Muscle layer of colon (tissue), 2 donors: Measurements from ENCODE around the gene TANGO2.

Experiments used
- H3K27ac ChIP-seq: one replicate; pipeline ENCODE4 v1.7.0; 2013; ENCODE audit warnings: low read depth, mild to moderate bottlenecking, low read length, moderate library complexity
- H3K27me3 ChIP-seq, 2 donors: one replicate each; pipeline ENCODE4 v1.7.0; 2013; ENCODE audit warnings: low read length in 2 of 2, mild to moderate bottlenecking in 2 of 2; ENCODE audit not compliant: insufficient read depth in 2 of 2, control insufficient read depth in 1 of 2
- H3K36me3 ChIP-seq: one replicate; pipeline ENCODE4 v1.7.0; 2013; ENCODE audit warnings: mild to moderate bottlenecking, low read length; ENCODE audit not compliant: insufficient read depth
- H3K4me1 ChIP-seq: one replicate; pipeline ENCODE4 v1.7.0; 2013; ENCODE audit warnings: mild to moderate bottlenecking, low read length; ENCODE audit not compliant: insufficient read depth
- H3K4me3 ChIP-seq, 2 donors: one replicate each; pipeline ENCODE4 v1.7.0; 2013; ENCODE audit warnings: low read length in 2 of 2, low read depth in 1 of 2, mild to moderate bottlenecking in 1 of 2, moderate library complexity in 1 of 2
- H3K9ac ChIP-seq: one replicate; pipeline ENCODE4 v1.7.0; 2013; ENCODE audit warnings: low read length
- H3K9me3 ChIP-seq: one replicate; pipeline ENCODE4 v1.7.0; 2013; ENCODE audit warnings: mild to moderate bottlenecking, low read length
- donor health status: abdominal sarcoma.
- donor health status: Adenocarcinoma of cecum.

TANGO2 gene

DNA sequence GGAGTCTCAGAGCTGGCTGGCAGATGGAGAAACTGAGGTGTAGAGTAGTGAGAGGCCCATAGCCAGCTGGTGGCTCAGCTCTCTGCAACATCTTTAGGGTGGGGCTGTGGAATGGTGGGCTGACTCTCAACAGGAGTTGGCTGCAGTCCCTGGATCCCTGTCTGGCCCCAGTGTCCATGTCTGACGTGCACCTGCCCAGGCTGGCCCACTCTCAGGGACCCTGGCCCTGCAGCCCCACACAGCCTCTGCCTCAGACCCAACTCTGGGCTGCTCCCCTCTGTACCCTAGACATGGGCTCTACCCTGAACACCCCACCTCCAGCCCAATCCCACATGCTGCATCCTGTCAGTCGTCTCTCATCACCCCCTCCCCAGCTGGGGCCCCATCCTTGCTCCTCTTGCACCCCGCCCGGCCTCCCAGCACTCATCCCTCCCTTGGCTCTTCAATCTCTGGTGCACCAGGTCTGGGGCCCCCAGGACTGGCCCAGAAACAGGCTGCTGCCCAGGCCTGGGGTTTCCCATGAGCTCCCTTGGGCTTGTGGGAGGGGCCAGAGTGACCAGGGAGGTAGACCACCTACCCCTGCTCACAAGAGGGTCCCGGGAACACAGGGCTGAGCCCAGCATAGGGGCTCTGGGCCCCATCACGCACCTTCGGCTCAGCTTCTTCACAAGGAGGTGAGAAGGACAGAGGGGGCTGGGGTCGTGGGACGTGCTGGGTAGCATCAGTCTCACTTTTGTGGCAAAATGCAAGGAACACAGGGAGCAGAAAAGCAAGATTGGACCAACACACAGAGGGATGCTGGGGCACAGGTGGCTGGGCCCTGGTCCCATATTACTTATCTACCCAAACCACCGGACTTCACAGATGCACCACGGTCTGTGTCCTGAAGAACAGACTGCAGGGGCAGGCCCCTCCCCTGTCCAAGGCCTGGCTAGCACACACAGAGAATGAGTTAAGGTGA is 35.8 kb upstream of the TANGO2 start:
- Histone ChIP-seq H3K4me1 (peaks cover 22% of the 10 kb centered on the region), H3K27me3 (no peaks in the 10 kb centered on the region), H3K4me3 (peak overlapping the region in 1 of 2 donors; percentile 16), H3K36me3 (no peaks in the 10 kb centered on the region), H3K9me3 (no peaks in the 10 kb centered on the region), H3K9ac (no peak overlapping the region), H3K27ac (no peak overlapping the region)

DNA sequence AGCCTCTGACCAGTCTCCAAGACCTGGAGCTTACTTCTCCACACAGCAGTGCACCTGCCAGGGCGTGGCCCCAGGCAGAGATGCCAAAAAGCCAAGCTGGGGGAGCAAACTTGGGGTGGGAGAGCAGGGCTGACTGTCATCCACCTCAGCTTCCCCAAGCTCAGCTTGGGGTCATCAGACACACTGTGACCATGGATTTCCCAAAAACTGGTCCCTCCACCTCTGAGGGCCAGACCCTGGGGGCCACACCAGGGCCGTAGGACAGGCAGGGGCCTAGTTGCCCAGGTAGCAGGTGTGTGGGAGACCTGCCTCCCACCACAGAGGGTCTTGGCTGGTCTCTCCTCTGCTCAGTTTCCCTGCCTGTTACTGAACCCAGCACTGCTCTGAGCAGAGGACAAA is 34.9 kb upstream of the TANGO2 start:
- Histone ChIP-seq H3K27me3 (no peaks in the 10 kb centered on the region), H3K27ac (peak overlapping the region; percentile 82), H3K9ac (peak overlapping the region; percentile 53), H3K4me1 (peaks cover 23% of the 10 kb centered on the region), H3K36me3 (no peaks in the 10 kb centered on the region), H3K9me3 (no peaks in the 10 kb centered on the region), H3K4me3 (peak overlapping the region; percentile 70 to 86)

GRCh38 chr22:19986410-19987341 is 34.2 kb upstream of the TANGO2 start:
- peak overlapping the region; percentile 53 for H3K9ac ChIP-seq
- H3K4me3 ChIP-seq, result peak overlapping the region; percentile 70 to 86
- no peaks in the 10 kb centered on the region for H3K36me3 ChIP-seq
- H3K9me3 ChIP-seq, result no peaks in the 10 kb centered on the region
- H3K4me1 ChIP-seq, result peaks cover 30% of the 10 kb centered on the region
- peak overlapping the region; percentile 82 for H3K27ac ChIP-seq
- H3K27me3 ChIP-seq, result no peaks in the 10 kb centered on the region

GRCh38 chr22:19987394-19988306 is 33.3 kb upstream of the TANGO2 start:
- Histone ChIP-seq H3K9ac (no peak overlapping the region), H3K9me3 (no peaks in the 10 kb centered on the region), H3K4me1 (peaks cover 31% of the 10 kb centered on the region), H3K4me3 (no peak overlapping the region), H3K27me3 (no peaks in the 10 kb centered on the region), H3K36me3 (no peaks in the 10 kb centered on the region), H3K27ac (no peak overlapping the region)

DNA sequence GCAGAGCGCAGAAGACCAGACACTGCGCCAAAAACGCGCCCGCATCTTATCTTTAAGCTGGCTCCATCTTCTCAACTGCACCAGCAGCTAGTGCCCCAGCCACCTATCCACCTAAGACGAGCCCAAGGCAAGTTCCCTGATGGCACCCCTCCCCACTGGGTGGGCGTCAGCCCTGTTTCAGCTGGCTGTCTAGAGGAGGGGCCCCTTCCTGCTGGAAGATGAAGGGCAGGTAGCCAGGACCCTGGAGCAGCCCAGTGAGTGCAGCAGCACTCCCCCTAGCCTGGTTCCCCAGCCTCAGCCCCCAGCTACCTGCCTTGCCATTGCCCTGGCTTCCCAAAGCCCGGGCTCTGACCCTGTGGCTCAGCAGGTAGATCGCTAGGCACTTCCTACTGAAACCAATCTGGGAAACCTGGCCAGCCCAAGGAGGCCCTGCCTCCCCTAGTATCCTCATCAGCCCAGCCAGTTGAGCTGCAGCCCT is 32.5 kb upstream of the TANGO2 start:
- Histone ChIP-seq H3K9ac (no peak overlapping the region), H3K4me3 (no peak overlapping the region), H3K27me3 (no peaks in the 10 kb centered on the region), H3K4me1 (peaks cover 38% of the 10 kb centered on the region), H3K36me3 (no peaks in the 10 kb centered on the region), H3K9me3 (no peaks in the 10 kb centered on the region), H3K27ac (no peak overlapping the region)

GRCh38 chr22:19988965-19989724 is 31.8 kb upstream of the TANGO2 start:
- Histone ChIP-seq H3K27ac (no peak overlapping the region), H3K36me3 (no peaks in the 10 kb centered on the region), H3K4me1 (peaks cover 32% of the 10 kb centered on the region), H3K9me3 (no peaks in the 10 kb centered on the region), H3K27me3 (no peaks in the 10 kb centered on the region), H3K9ac (no peak overlapping the region), H3K4me3 (no peak overlapping the region)

DNA sequence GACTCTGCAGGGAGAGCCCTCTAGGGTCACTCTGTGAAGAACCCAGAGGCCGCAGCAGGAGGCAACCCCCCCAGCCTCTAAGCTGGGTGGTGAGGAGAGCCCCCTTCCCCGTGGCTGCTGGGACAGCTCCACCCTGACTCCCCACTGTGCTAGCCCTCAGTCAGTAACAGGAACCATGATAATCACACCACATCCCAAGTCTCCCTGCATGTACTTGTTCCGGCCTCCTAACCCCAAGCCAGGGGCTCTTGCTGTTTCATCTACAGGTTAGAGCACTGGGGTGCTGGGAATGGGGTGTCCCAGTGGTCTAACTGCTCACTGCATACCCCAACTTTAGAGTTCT is 31.2 kb upstream of the TANGO2 start:
- no peaks in the 10 kb centered on the region for H3K9me3 ChIP-seq
- H3K9ac ChIP-seq, result no peak overlapping the region
- H3K27ac ChIP-seq, result no peak overlapping the region
- H3K4me3 ChIP-seq, result no peak overlapping the region
- peaks cover 27% of the 10 kb centered on the region for H3K4me1 ChIP-seq
- no peaks in the 10 kb centered on the region for H3K36me3 ChIP-seq
- no peaks in the 10 kb centered on the region for H3K27me3 ChIP-seq

- H3K9me3 ChIP-seq, result no peaks in the 10 kb centered on the region
- H3K4me3 ChIP-seq, result no peak overlapping the region
- no peaks in the 10 kb centered on the region for H3K27me3 ChIP-seq
- no peak overlapping the region for H3K9ac ChIP-seq
- H3K4me1 ChIP-seq, result peaks cover 29% of the 10 kb centered on the region
- H3K27ac ChIP-seq, result no peak overlapping the region
- no peaks in the 10 kb centered on the region for H3K36me3 ChIP-seq
These were observed 30.7 kb upstream of the TANGO2 start for GRCh38 chr22:19990188-19990587.

- no peak overlapping the region for H3K9ac ChIP-seq
- no peaks in the 10 kb centered on the region for H3K36me3 ChIP-seq
- no peak overlapping the region for H3K27ac ChIP-seq
- H3K27me3 ChIP-seq, result no peaks in the 10 kb centered on the region
- H3K9me3 ChIP-seq, result no peaks in the 10 kb centered on the region
- no peak overlapping the region for H3K4me3 ChIP-seq
- H3K4me1 ChIP-seq, result peaks cover 33% of the 10 kb centered on the region
These were observed 30.1 kb upstream of the TANGO2 start for GRCh38 chr22:19990609-19991394.

DNA sequence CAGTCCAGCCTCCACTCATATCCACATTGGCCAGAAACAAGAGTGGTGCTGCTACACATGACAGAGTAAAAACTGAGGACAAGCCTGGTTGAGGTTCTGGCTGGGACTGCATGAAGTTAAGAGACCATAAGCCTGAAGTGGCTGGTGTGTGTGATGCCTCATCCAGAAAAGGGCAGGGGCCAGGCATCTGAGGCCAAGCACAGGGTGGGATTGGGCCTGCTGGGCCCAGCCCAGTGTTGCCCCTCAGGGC is 29.6 kb upstream of the TANGO2 start:
- Histone ChIP-seq H3K27ac (no peak overlapping the region), H3K27me3 (no peaks in the 10 kb centered on the region), H3K9ac (no peak overlapping the region), H3K36me3 (no peaks in the 10 kb centered on the region), H3K9me3 (no peaks in the 10 kb centered on the region), H3K4me1 (peaks cover 31% of the 10 kb centered on the region), H3K4me3 (no peak overlapping the region)
